GM12874 (cell line): Measurements from ENCODE around the gene FAM199X.

Experiments used
- TF ChIP-seq, protein P1 (sequence below): IDR thresholded peaks from 2 replicates; pipeline ENCODE4 v1.5.1; 2011; ENCODE audit warnings: low read depth, mild to moderate bottlenecking, control low read depth, low read length, moderate library complexity; ENCODE audit not compliant: insufficient read depth

Gene FAM199X

GRCh38 chrX:104189837-104190236, 23.6 kb downstream of the FAM199X start:
- TF ChIP-seq, protein P1, sequence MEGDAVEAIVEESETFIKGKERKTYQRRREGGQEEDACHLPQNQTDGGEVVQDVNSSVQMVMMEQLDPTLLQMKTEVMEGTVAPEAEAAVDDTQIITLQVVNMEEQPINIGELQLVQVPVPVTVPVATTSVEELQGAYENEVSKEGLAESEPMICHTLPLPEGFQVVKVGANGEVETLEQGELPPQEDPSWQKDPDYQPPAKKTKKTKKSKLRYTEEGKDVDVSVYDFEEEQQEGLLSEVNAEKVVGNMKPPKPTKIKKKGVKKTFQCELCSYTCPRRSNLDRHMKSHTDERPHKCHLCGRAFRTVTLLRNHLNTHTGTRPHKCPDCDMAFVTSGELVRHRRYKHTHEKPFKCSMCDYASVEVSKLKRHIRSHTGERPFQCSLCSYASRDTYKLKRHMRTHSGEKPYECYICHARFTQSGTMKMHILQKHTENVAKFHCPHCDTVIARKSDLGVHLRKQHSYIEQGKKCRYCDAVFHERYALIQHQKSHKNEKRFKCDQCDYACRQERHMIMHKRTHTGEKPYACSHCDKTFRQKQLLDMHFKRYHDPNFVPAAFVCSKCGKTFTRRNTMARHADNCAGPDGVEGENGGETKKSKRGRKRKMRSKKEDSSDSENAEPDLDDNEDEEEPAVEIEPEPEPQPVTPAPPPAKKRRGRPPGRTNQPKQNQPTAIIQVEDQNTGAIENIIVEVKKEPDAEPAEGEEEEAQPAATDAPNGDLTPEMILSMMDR, result no peak

DNA sequence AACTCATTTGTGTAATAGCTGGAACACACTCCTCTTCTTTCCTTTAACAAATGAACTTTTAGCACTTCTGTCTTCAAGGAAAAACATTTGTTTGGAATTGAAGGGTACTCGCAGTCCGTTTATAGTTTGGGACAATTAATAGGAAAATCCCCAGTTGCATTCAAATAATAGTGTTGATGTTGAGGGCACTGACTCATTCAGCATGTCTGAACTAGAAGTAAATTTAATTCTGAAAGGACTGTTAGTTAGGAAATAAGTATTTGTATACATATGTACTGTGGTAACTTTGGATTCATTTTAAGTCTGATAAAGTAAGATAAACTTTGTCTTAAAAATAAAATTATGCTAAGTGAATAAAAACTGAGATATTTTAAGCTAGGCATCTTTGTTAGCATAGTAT, 27.2 kb downstream of the FAM199X start:
- TF ChIP-seq, protein P1, result no peak

- TF ChIP-seq, protein P1, result no peak
These were observed 28.8 kb downstream of the FAM199X start for GRCh38 chrX:104195013-104195412.

DNA sequence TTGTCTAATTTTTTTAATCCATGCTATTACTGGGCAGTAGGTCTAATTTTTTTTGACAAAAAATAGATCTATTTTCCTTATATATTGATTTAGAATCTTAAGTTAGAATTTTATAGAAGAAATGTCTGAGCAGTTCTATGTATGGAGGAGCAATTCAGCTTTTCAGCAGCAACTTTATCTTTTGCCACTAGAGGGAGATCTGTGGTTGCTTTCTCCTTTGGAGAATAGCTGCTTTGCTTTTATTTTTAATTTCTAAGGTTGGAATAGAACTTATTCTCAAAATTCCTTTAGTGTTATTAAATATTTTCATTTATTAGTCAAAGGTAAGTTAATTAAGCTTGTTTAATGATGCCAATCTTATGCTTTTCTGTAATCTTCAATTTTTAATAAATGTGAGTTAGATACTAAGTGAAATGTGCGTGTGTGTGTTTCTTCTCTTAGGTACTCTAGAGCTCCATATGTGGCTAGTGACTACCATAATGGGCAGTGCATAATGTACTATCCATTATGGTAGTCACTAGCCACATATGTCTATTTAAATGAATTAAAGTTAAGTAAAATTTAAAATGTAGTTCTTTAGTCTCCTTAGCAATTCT, 29.3 kb downstream of the FAM199X start:
- TF ChIP-seq, protein P1, result peak; percentile 49

- TF ChIP-seq, protein P1, result no peak
These were observed 39.3 kb downstream of the FAM199X start for GRCh38 chrX:104205548-104205947.

DNA sequence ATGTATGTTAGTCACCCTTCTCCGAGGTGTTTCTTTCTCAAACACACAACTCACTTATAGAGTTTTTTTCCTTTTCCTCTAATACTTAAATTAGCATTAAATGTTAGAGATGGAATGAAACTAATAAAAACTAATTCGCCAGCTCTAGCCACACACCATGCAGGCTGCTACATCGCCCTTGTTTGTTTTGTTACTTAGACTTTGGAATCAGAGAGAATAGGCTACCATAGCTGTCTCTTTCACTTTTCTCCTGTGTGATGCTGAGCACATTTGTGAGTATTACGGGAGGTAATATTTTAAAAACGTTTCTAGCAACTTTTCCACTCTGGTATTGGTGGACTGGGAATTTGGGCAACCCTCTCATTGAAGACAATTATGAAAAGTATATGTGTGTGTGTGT, 44.9 kb downstream of the FAM199X start:
- TF ChIP-seq, protein P1, result no peak
